ENCODE data around the gene AP2B1.

The AP2B1 gene

GRCh38 chr17:35731917-35732805 is 145.0 kb downstream of the AP2B1 start:
- peak overlapping the region; percentile 44 for H3K4me2 ChIP-seq (ENCODE audit: low read depth, low read length, poor library complexity, severe bottlenecking)
- H3K9me2 ChIP-seq (replicated peaks; ENCODE audit: insufficient read depth, low read length) = no peaks in the 10 kb centered on the region
- H3K27ac ChIP-seq (ENCODE audit: low read depth, low read length) = no peak overlapping the region
- H2AFZ ChIP-seq (ENCODE audit: low read depth, low read length, severe bottlenecking) = no peak overlapping the region
- H3K4me3 ChIP-seq (ENCODE audit: insufficient read depth, low read length, poor library complexity, severe bottlenecking) = peak overlapping the region; percentile 54
- H4K20me1 ChIP-seq (ENCODE audit: low read depth, low read length) = no peaks in the 10 kb centered on the region
- no peaks in the 10 kb centered on the region for H3K79me2 ChIP-seq (ENCODE audit: insufficient read depth, low read length)
- TF ChIP-seq CTCF (IDR thresholded peaks at IDR 0.05; ENCODE audit: insufficient read depth, low read length, poor library complexity, severe bottlenecking) (no peak), EZH2phosphoT487 (conservative IDR thresholded peaks at IDR 0.05; ENCODE audit: low read length) (no peak)
- H3F3A ChIP-seq (ENCODE audit: insufficient read depth) = no peaks in the 10 kb centered on the region
- no peaks in the 10 kb centered on the region for H3K27me3 ChIP-seq (ENCODE audit: low read length)
- H3K36me3 ChIP-seq (ENCODE audit: low read length) = no peaks in the 10 kb centered on the region
- H3K9me3 ChIP-seq (ENCODE audit: insufficient read depth, low read length) = no peaks in the 10 kb centered on the region
- peak overlapping the region; percentile 44; the same call in 1 of the 2 replicates for H3K9ac ChIP-seq (ENCODE audit: low read length)

- Histone ChIP-seq H3K36me3 (ENCODE audit: low read length) (no peaks in the 10 kb centered on the region), H3K9ac (ENCODE audit: low read length) (no peak overlapping the region), H3K4me2 (ENCODE audit: low read depth, low read length, poor library complexity, severe bottlenecking) (no peak overlapping the region)
Observed at GRCh38 chr17:35732806-35733136, 145.6 kb downstream of the AP2B1 start.

DNA sequence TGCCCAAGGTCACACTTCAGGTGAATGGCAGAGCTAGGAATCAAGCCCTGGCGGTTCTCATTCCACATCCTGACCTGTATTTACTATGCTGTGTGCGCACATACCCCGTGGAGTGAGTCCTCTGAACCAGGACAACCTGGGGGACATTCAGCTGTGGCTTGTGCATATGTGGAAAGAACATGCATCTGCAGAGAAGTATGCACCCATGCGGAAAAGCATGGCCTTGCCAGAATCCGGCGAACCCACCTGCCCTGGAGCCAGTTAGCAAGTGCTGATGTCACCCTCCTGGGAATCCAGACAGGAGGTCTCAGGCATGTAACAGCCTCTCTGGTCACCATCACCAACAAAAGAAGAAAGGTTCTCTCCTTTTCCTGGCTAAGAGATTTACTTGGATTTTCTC is 146.2 kb downstream of the AP2B1 start:
- no peaks in the 10 kb centered on the region for H3K27me3 ChIP-seq (ENCODE audit: low read length)
- H3K79me2 ChIP-seq (ENCODE audit: insufficient read depth, low read length) = no peaks in the 10 kb centered on the region
- no peaks in the 10 kb centered on the region for H4K20me1 ChIP-seq (ENCODE audit: low read depth, low read length)
- H3K36me3 ChIP-seq (ENCODE audit: low read length) = no peaks in the 10 kb centered on the region
- no peaks in the 10 kb centered on the region for H3F3A ChIP-seq (ENCODE audit: insufficient read depth)
- H3K4me3 ChIP-seq (ENCODE audit: insufficient read depth, low read length, poor library complexity, severe bottlenecking) = no peak overlapping the region
- no peak overlapping the region for H2AFZ ChIP-seq (ENCODE audit: low read depth, low read length, severe bottlenecking)
- H3K4me2 ChIP-seq (ENCODE audit: low read depth, low read length, poor library complexity, severe bottlenecking) = no peak overlapping the region
- no peaks in the 10 kb centered on the region for H3K9me2 ChIP-seq (replicated peaks; ENCODE audit: insufficient read depth, low read length)
- TF ChIP-seq EZH2phosphoT487 (conservative IDR thresholded peaks at IDR 0.05; ENCODE audit: low read length) = no peak
- no peak for TF ChIP-seq CTCF (IDR thresholded peaks at IDR 0.05; ENCODE audit: insufficient read depth, low read length, poor library complexity, severe bottlenecking)
- H3K9ac ChIP-seq (ENCODE audit: low read length) = no peak overlapping the region
- H3K27ac ChIP-seq (ENCODE audit: low read depth, low read length) = no peak overlapping the region
- no peaks in the 10 kb centered on the region for H3K9me3 ChIP-seq (ENCODE audit: insufficient read depth, low read length)

More at GRCh38 chr17:35732806-35733136, 145.6 kb downstream of the AP2B1 start:
- Histone ChIP-seq H4K20me1 (ENCODE audit: low read depth, low read length) (no peaks in the 10 kb centered on the region), H3K9me2 (replicated peaks; ENCODE audit: insufficient read depth, low read length) (no peaks in the 10 kb centered on the region), H3K4me3 (ENCODE audit: insufficient read depth, low read length, poor library complexity, severe bottlenecking) (no peak overlapping the region), H2AFZ (ENCODE audit: low read depth, low read length, severe bottlenecking) (no peak overlapping the region), H3K9me3 (ENCODE audit: insufficient read depth, low read length) (no peaks in the 10 kb centered on the region), H3F3A (ENCODE audit: insufficient read depth) (no peaks in the 10 kb centered on the region), H3K79me2 (ENCODE audit: insufficient read depth, low read length) (no peaks in the 10 kb centered on the region), H3K27ac (ENCODE audit: low read depth, low read length) (no peak overlapping the region), H3K27me3 (ENCODE audit: low read length) (no peaks in the 10 kb centered on the region)
- no peak for TF ChIP-seq CTCF (IDR thresholded peaks at IDR 0.05; ENCODE audit: insufficient read depth, low read length, poor library complexity, severe bottlenecking)
- TF ChIP-seq EZH2phosphoT487 (conservative IDR thresholded peaks at IDR 0.05; ENCODE audit: low read length) = no peak

Data from SU-DHL-6 (cell line).